ENCODE results near the gene GGT1. TPM values are rescaled to one million over a fixed set of nuclear protein-coding genes. Genes with fewer than 3 reads are reported as not detected.
A peak's percentile ranks its signal among the peaks of the same experiment; 100 is the strongest.
"Not testable (repeated sequence)": the region's sequence is repeated elsewhere in the genome, so short reads cannot be mapped to it uniquely, and the experiment has no call there.

The GGT1 gene
- total RNA-seq, 1 experiment from 2014 or later: 8.5 TPM

- no peak for DNase-seq (ENCODE audit: low read depth)
Observed at GRCh38 chr22:24595863-24596262, 7.1 kb upstream of the GGT1 start.

- DNase-seq (ENCODE audit: low read depth): not testable (repeated sequence)
Observed at GRCh38 chr22:24597076-24597475, 5.9 kb upstream of the GGT1 start.

DNA sequence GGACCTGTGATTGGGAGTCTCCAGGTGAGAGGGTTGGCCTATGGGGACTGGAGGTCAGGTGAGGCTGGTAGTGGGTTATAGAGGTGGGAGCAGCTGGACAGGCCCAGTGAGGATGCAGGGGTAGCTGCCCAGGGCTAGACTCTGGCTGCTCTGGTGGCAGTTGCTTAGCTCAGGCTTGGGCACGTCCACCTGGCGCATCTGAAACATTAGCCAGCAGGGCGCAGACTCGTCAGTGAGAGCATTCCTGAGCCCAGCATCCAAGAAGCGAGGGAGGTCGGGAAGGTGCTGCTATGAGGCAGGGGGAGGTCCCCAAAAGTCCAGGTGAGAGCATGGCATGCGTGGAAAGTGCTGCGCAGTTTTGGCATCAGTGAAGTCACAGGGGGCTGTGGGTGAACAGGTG lies 3.5 kb upstream of the GGT1 start:
- no peak for DNase-seq (ENCODE audit: low read depth)

GRCh38 chr22:24599958-24600715 lies 2.9 kb upstream of the GGT1 start:
- not testable (repeated sequence) for DNase-seq (ENCODE audit: low read depth)

DNA sequence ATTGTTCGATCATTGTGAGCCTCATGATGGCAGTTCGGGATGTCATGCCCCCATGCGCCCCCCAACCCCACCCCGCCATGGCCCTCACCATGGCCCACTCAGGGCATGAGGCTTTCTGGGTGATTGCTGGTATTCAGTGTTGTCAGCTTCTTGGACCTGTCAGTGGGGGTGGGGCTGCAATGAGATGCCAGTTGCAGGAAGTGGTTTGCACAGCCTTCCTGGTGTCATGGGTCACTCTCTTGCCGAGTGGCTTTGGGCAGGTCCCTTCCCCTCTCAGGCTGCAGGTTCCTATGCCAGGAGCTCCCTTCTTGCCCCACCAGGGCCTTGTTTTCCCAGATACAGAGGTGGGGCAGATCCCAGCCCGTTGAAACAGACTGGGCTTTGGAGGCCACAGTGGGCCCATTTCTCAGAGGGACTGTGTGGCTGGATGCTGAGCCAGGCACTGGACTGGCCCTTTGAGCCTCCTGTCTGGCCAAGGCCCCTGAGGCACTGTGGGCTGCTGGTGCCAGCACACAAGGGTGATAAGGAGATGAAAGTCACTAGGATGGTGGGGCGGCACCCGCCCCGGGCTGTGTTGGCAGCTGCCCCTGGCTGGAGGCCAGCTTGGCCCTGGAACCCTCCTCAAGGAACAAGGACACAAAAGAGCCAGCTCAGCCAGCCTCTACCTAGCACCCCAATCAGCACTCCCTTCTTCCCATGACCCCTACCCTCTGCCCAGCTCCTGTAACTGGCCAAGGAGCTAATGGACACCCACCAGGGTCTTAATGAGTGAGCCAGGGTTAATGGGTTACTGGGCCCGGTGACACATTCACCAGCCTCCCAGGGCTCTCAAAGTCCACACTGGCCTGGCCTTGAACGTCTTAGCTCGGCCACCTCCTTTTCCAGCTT lies 1.5 kb upstream of the GGT1 start:
- no peak for DNase-seq (ENCODE audit: low read depth)

- not testable (repeated sequence) for DNase-seq (ENCODE audit: low read depth)
Observed at GRCh38 chr22:24602105-24602749, 766 bp upstream of the GGT1 start.

DNA sequence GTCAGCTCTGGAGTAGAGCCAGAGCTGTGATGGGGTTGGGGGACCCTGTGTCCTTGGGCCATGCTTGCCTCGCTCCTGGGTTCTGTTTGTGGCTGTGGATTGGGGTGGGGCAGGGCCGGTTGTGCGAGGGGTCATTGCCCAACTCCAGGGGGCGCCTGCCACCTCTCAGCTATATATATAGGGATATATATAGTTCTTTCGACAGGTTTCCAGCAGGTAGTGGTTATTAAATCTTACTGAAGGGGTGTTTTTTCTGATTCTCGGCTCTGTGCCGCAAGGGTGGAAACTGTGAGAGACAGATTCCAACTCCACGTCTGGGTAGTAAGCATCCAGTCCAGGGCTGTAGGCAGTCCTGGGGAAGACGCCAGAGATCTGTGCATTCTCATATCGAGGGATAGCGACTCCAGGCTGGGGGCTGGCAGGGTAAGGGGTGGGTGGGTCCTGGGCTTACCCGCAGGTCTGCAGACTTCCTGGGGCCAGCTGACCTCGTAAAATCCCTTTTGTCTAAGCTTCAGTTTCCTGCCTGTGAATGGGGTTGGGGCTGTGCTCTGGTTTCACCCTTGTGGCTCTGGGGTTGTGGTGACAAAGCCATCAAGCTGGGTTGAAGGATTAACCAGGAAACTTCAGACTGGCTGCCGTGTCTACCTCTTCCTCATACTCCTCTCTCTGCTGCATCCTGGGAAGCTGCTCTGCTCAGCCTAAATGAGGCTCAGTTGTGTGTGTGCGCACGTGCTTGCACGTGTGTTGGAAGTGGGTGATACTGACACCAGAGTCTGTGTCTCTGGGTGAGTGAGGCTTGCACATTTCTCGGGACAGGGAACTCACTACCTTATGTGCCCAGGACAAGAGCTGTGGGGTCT lies 1.0 kb downstream of the GGT1 start:
- peak; percentile 38 for DNase-seq (ENCODE audit: low read depth)

GRCh38 chr22:24606340-24606739 lies 3.3 kb downstream of the GGT1 start:
- not testable (repeated sequence) for DNase-seq (ENCODE audit: low read depth)

- peak; percentile 59 for DNase-seq (ENCODE audit: low read depth)
Observed at GRCh38 chr22:24607429-24607983, 4.5 kb downstream of the GGT1 start.

- not testable (repeated sequence) for DNase-seq (ENCODE audit: low read depth)
Observed at GRCh38 chr22:24608327-24608726, 5.3 kb downstream of the GGT1 start.

DNA sequence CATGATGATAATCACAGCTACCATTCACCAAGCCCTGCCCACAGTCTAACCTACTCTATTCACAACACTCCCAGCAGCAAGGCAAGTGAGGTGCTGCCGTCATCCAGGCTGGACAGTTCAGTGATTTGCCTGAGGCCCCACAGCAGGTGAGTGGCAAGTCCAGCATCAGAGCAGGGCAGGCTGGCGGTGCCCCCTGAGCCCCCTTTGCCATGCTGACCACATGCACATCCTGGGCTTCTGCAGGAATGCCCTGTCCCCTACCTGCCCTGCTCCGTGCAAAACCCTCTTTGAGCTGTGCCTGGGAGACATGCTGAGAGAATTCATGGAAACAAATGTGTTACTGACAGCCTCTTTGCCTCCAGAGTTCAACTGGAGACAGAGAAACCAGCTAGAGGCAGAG lies 6.9 kb downstream of the GGT1 start:
- DNase-seq (ENCODE audit: low read depth): not testable (repeated sequence)

GRCh38 chr22:24614794-24615193 lies 11.8 kb downstream of the GGT1 start:
- not testable (repeated sequence) for DNase-seq (ENCODE audit: low read depth)

DNA sequence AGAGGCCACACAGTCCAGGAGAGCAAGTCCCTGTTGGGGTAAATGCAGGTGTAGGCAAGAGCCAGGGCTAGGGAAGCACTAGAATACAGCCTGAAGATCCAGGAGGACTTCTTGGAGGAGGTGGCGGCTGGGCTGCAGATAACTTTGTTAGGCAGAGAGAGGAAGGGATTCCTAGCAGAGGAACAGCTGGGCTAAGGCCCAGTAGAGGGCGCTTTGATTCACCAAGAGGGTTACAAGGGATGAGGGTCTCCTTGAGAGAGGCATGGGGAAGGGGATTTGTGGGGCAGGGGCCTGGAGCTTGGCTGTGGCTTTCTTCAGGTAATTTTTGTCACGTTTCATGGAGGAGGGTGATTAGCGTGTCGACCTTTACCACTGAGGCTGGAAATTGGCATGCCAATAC lies 18.3 kb downstream of the GGT1 start:
- DNase-seq (ENCODE audit: low read depth): not testable (repeated sequence)

DNA sequence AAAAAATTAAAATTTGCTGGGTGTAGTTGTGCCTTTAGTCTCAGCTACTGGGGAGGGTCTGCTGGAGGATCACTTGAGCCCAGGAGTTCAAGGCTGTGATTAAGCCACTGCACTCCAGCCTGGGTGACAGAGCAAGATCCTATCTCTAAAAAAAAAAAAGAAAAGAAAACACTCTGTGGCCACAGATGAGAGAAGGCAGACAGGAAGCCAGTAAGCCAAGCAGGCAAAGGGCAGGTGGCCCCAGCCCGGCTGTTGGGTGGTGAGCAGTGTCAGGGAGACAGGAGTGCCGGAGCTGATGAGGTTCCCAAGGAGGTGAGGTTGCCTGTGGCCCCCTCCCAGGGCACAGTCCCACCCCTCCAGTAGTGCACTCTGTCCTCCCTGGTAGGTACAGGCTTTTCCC lies 19.6 kb downstream of the GGT1 start:
- DNase-seq (ENCODE audit: low read depth): not testable (repeated sequence)

GRCh38 chr22:24627911-24628310 lies 24.9 kb downstream of the GGT1 start:
- not testable (repeated sequence) for DNase-seq (ENCODE audit: low read depth)

DNA sequence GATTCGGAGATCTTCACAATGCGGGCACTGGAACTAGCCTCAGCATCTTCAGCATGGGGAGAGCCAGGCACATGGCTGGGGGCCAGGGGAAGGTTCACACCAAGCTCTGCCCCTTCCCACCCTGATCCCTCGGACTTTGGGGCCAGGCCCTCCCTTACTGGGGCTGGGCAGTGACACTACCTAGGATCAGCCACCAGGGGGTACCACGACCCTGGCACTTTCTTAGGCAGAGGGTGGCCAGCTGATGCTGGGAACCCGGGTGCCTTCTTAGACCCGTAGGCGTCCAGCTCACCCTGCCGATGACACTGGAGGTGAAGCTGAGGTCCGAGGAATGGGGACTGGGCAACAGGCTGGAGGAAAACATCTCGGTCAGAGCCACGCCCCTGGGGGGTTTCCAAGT lies 26.1 kb downstream of the GGT1 start:
- not testable (repeated sequence) for DNase-seq (ENCODE audit: low read depth)

GRCh38 chr22:24630812-24631427 lies 27.9 kb downstream of the GGT1 start:
- DNase-seq (ENCODE audit: low read depth): not testable (repeated sequence)

DNA sequence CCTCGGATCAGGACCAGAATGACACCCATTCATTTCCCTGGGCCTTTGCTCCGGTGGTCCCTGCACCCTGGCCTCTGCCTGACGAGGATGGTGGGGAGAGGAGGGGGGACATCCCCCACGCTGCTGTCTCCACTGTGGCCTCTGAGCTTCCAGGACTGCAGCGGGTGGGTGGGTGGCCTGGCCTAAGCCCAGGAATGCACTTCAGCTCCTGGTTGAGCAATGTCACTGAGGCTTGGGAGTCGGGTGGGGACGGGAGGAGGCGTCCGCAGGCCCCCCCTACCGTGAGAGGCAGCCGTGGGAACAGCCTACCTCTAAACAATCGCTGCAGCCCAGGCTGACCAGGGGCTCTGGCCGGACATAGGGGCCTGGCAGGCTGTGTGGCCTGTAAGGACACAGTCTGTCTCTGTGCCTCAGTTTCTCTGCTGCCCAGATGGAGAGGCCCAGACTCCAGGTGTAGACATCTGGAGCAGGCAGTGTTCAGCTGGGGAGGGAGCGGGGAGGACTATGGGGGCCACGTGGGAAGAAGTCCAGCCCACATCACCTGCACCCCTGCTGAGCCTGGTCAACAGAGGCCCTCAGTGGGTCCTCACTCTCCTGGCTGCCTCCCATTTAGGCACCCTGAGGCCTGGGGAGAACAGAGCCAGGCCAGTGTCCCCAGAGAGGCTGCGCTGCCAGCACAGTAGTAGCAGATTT lies 28.6 kb downstream of the GGT1 start:
- DNase-seq (ENCODE audit: low read depth): not testable (repeated sequence)

DNA sequence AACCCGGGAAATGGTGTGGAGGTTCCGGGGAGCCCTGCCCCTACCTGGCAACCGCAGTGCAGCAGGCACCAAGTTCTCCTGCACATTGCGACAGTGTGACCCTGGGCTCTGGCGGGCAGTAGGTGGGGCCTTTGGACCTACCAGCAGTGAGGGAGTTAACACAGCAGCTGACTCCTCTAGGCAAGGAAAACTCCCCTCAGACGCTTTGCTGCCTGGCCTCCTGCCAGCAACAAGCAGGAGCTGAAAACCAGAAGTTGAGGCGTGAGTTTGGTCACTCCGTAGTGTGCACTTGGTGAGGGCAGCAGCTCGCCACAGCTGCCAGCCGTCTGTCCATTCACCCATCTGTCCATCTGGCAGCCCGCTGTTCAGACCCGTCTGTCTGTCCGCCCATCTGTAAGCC lies 29.6 kb downstream of the GGT1 start:
- not testable (repeated sequence) for DNase-seq (ENCODE audit: low read depth)

Data from HT1080 (cell line).